ENCODE results near the gene CDH20.

Gene CDH20

GRCh38 chr18:61542596-61542995 lies 209.4 kb downstream of the CDH20 start:
- DNase-seq: no peak

- no peak for DNase-seq
Measured at GRCh38 chr18:61543518-61543917, 210.3 kb downstream of the CDH20 start.

GRCh38 chr18:61544178-61544577 lies 210.9 kb downstream of the CDH20 start:
- no peak for DNase-seq

GRCh38 chr18:61545281-61546245 lies 212.3 kb downstream of the CDH20 start:
- no peak for DNase-seq

GRCh38 chr18:61546590-61546989 lies 213.4 kb downstream of the CDH20 start:
- peak in 1 of 2 experiments; percentile 1 for DNase-seq

- no peak for DNase-seq
Measured at GRCh38 chr18:61549416-61549815, 216.2 kb downstream of the CDH20 start.

GRCh38 chr18:61549889-61550288 lies 216.7 kb downstream of the CDH20 start:
- DNase-seq: no peak

GRCh38 chr18:61551586-61551985 lies 218.4 kb downstream of the CDH20 start:
- peak in 1 of 2 experiments; percentile 59 for DNase-seq

GRCh38 chr18:61553045-61553659 lies 219.9 kb downstream of the CDH20 start:
- DNase-seq: no peak

GRCh38 chr18:61554117-61554776 lies 221.0 kb downstream of the CDH20 start:
- no peak for DNase-seq

- no peak for DNase-seq
Measured at GRCh38 chr18:61554946-61555361, 221.7 kb downstream of the CDH20 start.

- no peak for DNase-seq
Measured at GRCh38 chr18:61556316-61556715, 223.1 kb downstream of the CDH20 start.

GRCh38 chr18:61556862-61557261 lies 223.6 kb downstream of the CDH20 start:
- DNase-seq: no peak

- peak in 1 of 2 experiments; percentile 26 for DNase-seq
Measured at GRCh38 chr18:61569176-61569892, 236.1 kb downstream of the CDH20 start.

GRCh38 chr18:61570070-61570469 lies 236.8 kb downstream of the CDH20 start:
- DNase-seq: no peak

GRCh38 chr18:61572084-61572655 lies 238.9 kb downstream of the CDH20 start:
- DNase-seq: no peak

GRCh38 chr18:61572871-61573270 lies 239.6 kb downstream of the CDH20 start:
- DNase-seq: no peak

GRCh38 chr18:61574665-61575064 lies 241.4 kb downstream of the CDH20 start:
- DNase-seq: no peak

- no peak for DNase-seq
Measured at GRCh38 chr18:61575419-61575818, 242.2 kb downstream of the CDH20 start.

GRCh38 chr18:61578846-61579245 lies 245.6 kb downstream of the CDH20 start:
- DNase-seq: no peak

GRCh38 chr18:61579581-61579980 lies 246.4 kb downstream of the CDH20 start:
- no peak for DNase-seq

GRCh38 chr18:61580046-61580445 lies 246.8 kb downstream of the CDH20 start:
- DNase-seq: no peak
